Psoas muscle (tissue), 8 donors: ENCODE data around the gene FAT3. TPM values are rescaled to one million over a fixed set of nuclear protein-coding genes. Genes with fewer than 3 reads are reported as not detected.

Source experiments
- ATAC-seq, 4 donors: fragments of 200-7000 bp; cut with Tn5 transposase; one replicate each; pipeline ENCODE4 v1.9.1; 2020; ENCODE audit warnings: moderate library complexity in 3 of 4, mild to moderate bottlenecking in 2 of 4
- DNase-seq, 2 donors: peaks; one replicate each; pipeline ENCODE4 v3.0.0-alpha.2; 2020
- H3K27ac ChIP-seq: fragments of 200-600 bp; one replicate; pipeline ENCODE4 v1.8.0; 2022
- H3K27me3 ChIP-seq, 3 donors: fragments of 200-600 bp in 1 of 3; one replicate each; pipeline versions ENCODE4 v1.6.1 to v1.8.0; 2013 to 2022; ENCODE audit warnings: low read length in 2 of 3, mild to moderate bottlenecking in 2 of 3, moderate library complexity in 1 of 3; ENCODE audit not compliant: insufficient read depth in 3 of 3
- H3K36me3 ChIP-seq, 2 donors: fragments of 200-600 bp in 1 of 2; one replicate each; pipeline versions ENCODE4 v1.6.1 to v1.8.0; 2013 to 2022; ENCODE audit warnings: low read depth in 1 of 2, mild to moderate bottlenecking in 1 of 2, moderate library complexity in 1 of 2; ENCODE audit not compliant: insufficient read depth in 1 of 2
- H3K4me1 ChIP-seq: fragments of 200-600 bp; one replicate; pipeline ENCODE4 v1.8.0; 2022
- H3K4me3 ChIP-seq: fragments of 200-600 bp; one replicate; pipeline ENCODE4 v1.8.0; 2022; ENCODE audit warnings: mild to moderate bottlenecking
- H3K9me3 ChIP-seq: fragments of 200-600 bp; one replicate; pipeline ENCODE4 v1.8.0; 2022
- CTCF ChIP-seq: fragments of 200-600 bp; IDR thresholded peaks from one replicate; pipeline ENCODE4 v1.8.0; 2022; ENCODE audit warnings: antibody characterized with exemption
- WGBS, 3 donors: extraction: QIAGEN DNeasy Blood & Tissue Kit; methylation state at CpG; one replicate each; pipeline versions ENCODE4 v1.1.6 to v1.1.7; 2013; 5-methylcytosine and 5-hydroxymethylcytosine counted together
- intact Hi-C, 2 donors: fragments of 100-400 bp; cut with DNase I; formaldehyde crosslinking; loops; one replicate each; pipeline versions ENCODE4 v1.11.0 to v1.14.2; 2022
- polyA plus RNA-seq, 3 donors: library from polyadenylated mRNA; stranded (reverse); fragments of 200-250 nt; gene quantifications; one replicate each; pipeline ENCODE4 v1.2.3, GENCODE V29; 2013
- total RNA-seq, 4 donors: library from RNA; stranded (reverse); fragmentation: NEBNext Ultra II Directional in 2 of 4; extraction: Animal tissue kit (Norgen Biotek cat#: 25700) in 2 of 4; gene quantifications; one replicate each; pipeline versions ENCODE4 v1.2.1 to v1.2.4, GENCODE V29; 2021 to 2023
- donor health status: healthy with polysubstance abuse.
- donor health status: DM: no; HTN: no; CAD: no; lungs with moderate emphysema.
- donor health status: Bipolar disorder and iron deficiency.
- donor health status: healthy.
- donor health status: DM: yes; HTN: yes; CAD: no.
- donor health status: DM: no; HTN: no; CAD: no.
- donor health status: DM: no; HTN: no; CAD: no.
- donor health status: DM: yes; HTN: yes; CAD: no.

The FAT3 gene
- total and polyA plus RNA-seq, 7 donors, result 0.01 to 0.92 (median 0.08) TPM

DNA sequence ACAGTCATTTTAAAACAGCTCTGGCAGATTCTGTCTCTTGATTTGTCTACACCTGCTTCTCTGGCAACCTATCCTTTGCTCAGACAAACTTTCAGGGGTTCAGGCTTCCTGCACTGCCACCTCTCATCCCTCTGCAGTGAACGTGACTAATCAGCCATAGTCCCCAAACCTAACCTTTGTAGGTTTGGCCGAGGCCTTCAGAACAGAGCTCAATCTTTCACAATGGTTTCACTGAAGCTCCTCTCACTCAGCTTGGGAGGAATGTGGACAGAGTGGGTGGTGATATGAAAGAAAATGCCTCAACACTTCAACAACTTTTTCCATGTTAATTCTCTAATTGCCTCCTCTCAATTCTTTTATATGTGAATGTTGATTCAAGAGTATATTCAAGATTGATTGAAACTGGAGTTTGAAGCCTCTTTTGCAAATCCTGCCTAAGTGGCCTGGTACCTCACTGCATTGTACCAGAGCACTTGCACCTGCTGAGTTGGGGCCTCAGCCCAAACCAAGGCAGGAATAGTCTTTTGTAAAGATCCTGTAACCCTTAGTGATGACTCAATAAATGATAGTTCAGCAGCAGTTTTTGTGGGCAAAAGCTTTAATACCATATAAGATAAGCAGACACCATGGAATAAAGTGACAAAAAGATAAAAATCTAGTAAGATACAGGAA is 33.9 kb upstream of the FAT3 start:
- ATAC-seq (no peak), DNase-seq (no peak)
- intact Hi-C loops, result no loop called here
- WGBS, 3 donors, result 53 to 65% (median 56%) methylated on average over 2 of the region's 2 CpGs
- Histone ChIP-seq H3K27ac (no peak overlapping the region), H3K36me3 (no peaks in the 10 kb centered on the region), H3K9me3 (no peaks in the 10 kb centered on the region), H3K27me3 (peaks cover 0 to 5% (median 0%) of the 10 kb centered on the region in 3 donors), H3K4me1 (no peaks in the 10 kb centered on the region), H3K4me3 (no peak overlapping the region)
- TF ChIP-seq CTCF, result no peak

DNA sequence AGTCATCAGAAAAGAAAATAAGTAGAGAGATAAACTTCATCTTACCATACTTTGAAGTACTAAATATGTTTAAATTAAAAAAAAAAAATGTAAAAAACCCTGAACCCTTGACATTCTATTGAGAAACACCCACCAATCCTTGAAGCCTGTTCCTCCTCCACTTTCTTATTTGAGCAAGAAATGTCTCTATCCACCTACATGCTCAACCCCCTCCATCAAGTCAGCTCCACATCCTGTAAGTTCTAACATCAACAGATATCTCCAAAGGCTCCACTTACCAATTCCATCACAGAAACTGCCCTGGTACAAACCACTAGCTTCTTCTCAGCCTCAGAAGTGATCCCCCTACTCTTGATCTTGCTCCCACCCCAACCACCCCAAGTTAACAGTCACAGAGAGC is 32.5 kb upstream of the FAT3 start:
- no peak for ATAC-seq
- Histone ChIP-seq H3K4me3 (no peak overlapping the region), H3K9me3 (no peaks in the 10 kb centered on the region), H3K4me1 (no peaks in the 10 kb centered on the region), H3K36me3 (no peaks in the 10 kb centered on the region), H3K27ac (no peak overlapping the region), H3K27me3 (peaks cover 0 to 5% (median 0%) of the 10 kb centered on the region in 3 donors)
- no peak for DNase-seq
- intact Hi-C loops, result no loop called here
- TF ChIP-seq CTCF, result no peak

GRCh38 chr11:92198268-92198667 is 26.4 kb upstream of the FAT3 start:
- WGBS, 3 donors, result 78 to 93% (median 92%) methylated on average over 1 of the region's 1 CpG
- TF ChIP-seq CTCF, result no peak
- Histone ChIP-seq H3K4me1 (no peaks in the 10 kb centered on the region), H3K4me3 (no peak overlapping the region), H3K27me3 (peaks cover 0 to 5% (median 0%) of the 10 kb centered on the region in 3 donors), H3K9me3 (no peaks in the 10 kb centered on the region), H3K36me3 (no peaks in the 10 kb centered on the region), H3K27ac (no peak overlapping the region)
- no peak for DNase-seq
- ATAC-seq, result no peak
- intact Hi-C loops, result no loop called here

- H3K4me1 ChIP-seq, result no peaks in the 10 kb centered on the region
- H3K9me3 ChIP-seq, result no peaks in the 10 kb centered on the region
- no peak overlapping the region for H3K27ac ChIP-seq
- H3K4me3 ChIP-seq, result no peak overlapping the region
- ATAC-seq (no peak), DNase-seq (no peak)
- 58 to 78% (median 67%) methylated on average over 3 of the region's 3 CpGs for WGBS, 3 donors
- no peaks in the 10 kb centered on the region for H3K36me3 ChIP-seq
- intact Hi-C loops, result no loop called here
- no peak for TF ChIP-seq CTCF
- no peaks in the 10 kb centered on the region for H3K27me3 ChIP-seq
These were observed 24.6 kb upstream of the FAT3 start for GRCh38 chr11:92199991-92200390.

DNA sequence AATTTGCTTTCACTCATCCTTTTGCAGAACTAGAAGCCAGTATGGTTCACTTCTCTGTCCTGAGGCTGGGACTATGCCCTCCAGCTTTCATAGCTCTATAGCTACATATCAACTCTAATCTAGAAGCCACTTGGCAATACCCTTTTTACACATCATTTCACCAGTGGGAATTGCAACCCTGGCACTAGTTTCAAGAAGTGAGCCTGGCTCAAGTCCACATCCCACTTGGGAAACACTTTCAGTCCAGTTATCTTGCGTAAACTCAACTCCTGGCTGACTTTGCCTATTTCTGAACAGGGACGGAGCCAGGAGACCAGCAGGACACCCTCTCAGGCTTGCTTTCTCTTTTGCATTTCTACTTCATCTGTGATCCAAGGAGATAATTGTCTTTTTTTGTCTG is 19.9 kb upstream of the FAT3 start:
- H3K27me3 ChIP-seq, result no peaks in the 10 kb centered on the region
- no peak for TF ChIP-seq CTCF
- no peak overlapping the region for H3K27ac ChIP-seq
- H3K4me1 ChIP-seq, result no peaks in the 10 kb centered on the region
- WGBS, 3 donors, result 26 to 41% (median 29%) methylated on average over 2 of the region's 2 CpGs
- intact Hi-C loops, result no loop called here
- H3K36me3 ChIP-seq, result no peaks in the 10 kb centered on the region
- DNase-seq (no peak), ATAC-seq (peak in 1 of 4 donors; percentile 54)
- no peaks in the 10 kb centered on the region for H3K9me3 ChIP-seq
- no peak overlapping the region for H3K4me3 ChIP-seq
